Measurements from ENCODE around the gene C1orf159.

Gene C1orf159

DNA sequence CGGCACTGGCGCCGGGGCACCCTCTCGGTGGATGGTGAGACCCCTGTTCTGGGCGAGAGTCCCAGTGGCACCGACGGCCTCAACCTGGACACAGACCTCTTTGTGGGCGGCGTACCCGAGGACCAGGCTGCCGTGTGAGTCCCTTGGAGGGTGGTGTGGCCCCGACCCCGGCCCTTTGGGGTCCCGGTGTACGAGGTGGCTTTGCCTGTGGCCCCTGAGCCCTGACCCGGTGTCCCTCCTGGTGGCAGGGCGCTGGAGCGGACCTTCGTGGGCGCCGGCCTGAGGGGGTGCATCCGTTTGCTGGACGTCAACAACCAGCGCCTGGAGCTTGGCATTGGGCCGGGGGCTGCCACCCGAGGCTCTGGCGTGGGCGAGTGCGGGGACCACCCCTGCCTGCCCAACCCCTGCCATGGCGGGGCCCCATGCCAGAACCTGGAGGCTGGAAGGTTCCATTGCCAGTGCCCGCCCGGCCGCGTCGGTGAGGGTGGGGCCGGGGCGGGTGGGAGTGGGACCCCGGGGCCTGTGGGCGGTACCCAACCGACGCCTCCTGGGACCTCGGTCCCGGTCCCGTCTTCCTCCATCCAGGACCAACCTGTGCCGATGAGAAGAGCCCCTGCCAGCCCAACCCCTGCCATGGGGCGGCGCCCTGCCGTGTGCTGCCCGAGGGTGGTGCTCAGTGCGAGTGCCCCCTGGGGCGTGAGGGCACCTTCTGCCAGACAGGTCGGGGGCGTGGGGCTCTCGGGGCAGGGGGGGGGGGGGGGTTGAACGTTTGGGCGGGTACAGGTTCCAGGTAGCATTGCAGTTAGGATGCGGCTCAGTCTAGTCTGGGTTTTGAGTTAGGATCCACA is 66.3 kb downstream of the C1orf159 start:
- no peak for DNase-seq

DNA sequence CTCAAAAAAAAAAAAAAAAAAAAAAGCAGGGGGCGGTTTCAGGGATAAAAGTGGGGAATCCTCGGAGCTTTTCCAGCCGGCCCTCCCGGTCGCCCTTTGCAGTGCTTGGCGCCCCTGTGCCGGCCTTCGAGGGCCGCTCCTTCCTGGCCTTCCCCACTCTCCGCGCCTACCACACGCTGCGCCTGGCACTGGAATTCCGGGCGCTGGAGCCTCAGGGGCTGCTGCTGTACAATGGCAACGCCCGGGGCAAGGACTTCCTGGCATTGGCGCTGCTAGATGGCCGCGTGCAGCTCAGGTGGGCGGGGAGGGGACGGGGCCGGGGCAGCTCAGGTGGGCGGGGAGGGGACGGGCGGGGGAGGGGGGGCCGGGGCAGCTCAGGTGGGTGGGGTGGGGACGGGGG is 67.1 kb downstream of the C1orf159 start:
- no peak for DNase-seq

DNA sequence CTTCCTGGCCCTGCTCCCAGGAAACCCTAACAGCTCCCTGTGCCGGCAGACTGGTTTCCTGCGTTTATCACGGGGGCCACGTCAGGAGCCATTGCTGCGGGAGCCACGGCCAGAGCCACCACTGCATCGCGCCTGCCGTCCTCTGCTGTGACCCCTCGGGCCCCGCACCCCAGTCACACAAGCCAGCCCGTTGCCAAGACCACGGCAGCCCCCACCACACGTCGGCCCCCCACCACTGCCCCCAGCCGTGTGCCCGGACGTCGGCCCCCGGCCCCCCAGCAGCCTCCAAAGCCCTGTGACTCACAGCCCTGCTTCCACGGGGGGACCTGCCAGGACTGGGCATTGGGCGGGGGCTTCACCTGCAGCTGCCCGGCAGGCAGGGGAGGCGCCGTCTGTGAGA is 67.9 kb downstream of the C1orf159 start:
- DNase-seq = no peak

DNA sequence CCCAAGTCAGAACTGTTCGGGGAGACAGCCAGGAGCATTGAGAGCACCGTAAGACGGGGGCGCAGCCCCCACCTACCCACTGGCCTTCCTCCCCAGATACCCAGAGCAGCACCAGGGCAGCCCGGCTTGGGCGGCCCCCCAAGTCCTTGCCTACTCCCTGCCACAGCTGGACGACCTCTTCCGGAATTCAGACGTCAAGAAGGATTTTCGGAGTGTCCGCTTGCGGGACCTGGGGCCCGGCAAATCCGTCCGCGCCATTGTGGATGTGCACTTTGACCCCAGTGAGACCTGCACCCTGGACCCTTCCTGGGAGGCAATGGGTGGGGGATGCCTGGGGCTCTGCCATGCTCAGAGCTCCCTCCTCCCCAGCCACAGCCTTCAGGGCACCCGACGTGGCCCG is 68.5 kb downstream of the C1orf159 start:
- DNase-seq = no peak

DNA sequence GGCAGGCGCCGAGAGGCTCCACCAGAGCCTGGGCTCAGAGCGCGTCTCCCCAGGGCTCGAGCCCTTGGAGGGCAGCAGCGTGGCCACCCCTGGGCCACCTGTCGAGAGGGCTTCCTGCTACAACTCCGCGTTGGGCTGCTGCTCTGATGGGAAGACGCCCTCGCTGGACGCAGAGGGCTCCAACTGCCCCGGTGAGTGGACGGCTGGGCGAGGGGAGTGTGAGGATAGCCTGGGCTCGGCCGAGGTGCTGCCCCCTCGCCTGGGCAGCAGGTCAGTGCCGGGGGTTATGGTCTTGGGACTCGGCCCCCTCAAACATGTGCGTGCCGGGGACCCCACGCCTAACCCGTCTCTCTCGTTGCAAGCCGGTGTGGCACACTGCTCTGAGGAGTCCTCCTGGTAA is 69.1 kb downstream of the C1orf159 start:
- DNase-seq = no peak

DNA sequence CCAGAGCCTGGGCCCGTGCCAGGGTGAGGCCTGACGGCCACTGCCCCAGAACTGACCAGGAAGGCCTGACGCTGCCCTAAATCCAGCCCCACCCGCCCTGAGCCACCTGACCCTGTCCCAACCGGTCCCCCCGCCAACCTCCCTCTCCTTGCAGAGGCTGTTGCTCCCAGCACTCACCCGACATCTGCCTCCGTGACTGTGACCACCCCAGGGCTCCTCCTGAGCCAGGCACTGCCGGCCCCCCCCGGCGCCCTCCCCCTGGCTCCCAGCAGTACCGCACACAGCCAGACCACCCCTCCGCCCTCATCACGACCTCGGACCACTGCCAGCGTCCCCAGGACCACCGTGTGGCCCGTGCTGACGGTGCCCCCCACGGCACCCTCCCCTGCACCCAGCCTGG is 69.6 kb downstream of the C1orf159 start:
- no peak for DNase-seq

DNA sequence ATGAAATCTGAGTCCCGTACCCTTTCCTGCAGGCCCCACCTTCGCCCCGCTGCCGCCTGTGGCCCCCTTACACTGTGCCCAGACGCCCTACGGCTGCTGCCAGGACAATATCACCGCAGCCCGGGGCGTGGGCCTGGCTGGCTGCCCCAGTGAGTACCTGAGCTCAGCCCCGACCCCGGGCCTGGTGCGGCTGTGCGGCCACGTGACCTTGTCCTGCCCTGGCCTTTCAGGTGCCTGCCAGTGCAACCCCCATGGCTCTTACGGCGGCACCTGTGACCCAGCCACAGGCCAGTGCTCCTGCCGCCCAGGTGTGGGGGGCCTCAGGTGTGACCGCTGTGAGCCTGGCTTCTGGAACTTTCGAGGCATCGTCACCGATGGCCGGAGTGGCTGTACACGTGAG is 70.8 kb downstream of the C1orf159 start:
- DNase-seq = no peak

DNA sequence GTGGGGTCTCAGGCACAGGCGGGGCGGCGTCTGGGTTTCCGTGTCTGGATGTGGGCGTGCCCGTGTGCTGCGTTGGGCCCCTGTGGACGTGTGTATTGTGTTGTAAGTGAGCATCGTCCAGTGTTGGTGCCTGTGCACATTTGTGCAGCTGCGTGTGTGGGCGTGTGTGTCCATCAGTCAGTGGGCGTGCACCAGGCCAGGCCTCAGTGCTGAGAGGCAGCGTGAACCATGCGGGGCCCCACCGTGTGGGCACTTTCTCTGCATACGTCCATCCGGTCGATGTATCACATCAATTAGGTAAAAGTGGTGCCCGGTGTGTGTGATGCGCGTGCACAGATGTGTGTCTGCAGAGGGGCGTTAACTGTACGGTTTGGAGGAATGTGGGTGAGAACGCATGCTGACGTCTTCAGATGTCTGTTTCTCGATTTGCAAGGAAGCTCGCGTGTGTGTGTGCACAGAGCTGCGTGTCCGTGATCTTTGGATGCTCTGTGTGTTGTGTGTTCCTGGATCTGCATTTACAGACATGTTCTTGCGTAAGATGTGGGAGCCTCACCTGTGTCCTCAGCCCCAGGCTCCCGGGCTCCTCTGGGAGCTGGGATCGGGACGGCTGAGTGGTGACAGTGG is 71.3 kb downstream of the C1orf159 start:
- DNase-seq = no peak

DNA sequence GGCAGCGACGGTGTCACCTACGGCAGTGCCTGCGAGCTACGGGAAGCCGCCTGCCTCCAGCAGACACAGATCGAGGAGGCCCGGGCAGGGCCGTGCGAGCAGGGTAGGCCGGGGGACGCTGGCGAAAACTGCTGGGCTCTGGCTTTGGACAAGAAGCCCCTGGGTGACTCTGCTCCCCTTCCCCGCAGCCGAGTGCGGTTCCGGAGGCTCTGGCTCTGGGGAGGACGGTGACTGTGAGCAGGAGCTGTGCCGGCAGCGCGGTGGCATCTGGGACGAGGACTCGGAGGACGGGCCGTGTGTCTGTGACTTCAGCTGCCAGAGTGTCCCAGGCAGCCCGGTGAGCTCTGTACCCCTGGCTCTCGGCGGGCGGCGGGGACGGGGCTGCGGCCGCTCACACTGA is 72.0 kb downstream of the C1orf159 start:
- no peak for DNase-seq

DNA sequence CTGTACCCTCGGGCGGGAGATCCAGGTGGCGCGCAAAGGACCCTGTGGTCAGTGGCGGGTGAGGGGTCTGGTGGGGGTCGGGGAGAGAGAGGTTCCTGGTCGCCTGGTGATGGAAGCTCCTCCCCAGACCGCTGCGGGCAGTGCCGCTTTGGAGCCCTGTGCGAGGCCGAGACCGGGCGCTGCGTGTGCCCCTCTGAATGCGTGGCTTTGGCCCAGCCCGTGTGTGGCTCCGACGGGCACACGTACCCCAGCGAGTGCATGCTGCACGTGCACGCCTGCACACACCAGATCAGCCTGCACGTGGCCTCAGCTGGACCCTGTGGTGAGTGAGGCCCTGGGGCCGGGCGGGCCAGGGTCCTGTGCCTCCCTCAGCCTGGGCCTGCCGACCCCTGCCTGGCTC is 72.5 kb downstream of the C1orf159 start:
- DNase-seq = no peak

DNA sequence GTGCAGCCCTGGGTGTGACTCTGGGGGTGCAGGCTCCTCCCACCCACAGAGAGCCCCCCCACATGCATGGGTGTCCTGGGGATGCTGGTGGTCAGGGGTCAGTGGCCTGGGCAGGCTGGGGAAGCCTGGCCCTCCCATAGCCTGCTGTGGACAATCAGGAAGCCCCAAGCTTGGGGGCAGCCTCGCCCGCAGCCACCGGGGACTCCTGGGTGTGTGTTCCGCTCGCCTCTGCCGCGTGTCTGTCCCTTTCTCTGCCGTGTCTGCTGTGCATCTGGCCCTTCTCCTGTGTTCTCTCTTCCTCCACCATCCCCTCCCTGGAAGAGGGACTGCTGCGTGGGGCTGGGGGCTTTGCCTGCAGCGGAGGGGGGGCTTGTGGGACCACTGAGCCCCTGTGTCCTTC is 73.1 kb downstream of the C1orf159 start:
- DNase-seq = no peak

DNA sequence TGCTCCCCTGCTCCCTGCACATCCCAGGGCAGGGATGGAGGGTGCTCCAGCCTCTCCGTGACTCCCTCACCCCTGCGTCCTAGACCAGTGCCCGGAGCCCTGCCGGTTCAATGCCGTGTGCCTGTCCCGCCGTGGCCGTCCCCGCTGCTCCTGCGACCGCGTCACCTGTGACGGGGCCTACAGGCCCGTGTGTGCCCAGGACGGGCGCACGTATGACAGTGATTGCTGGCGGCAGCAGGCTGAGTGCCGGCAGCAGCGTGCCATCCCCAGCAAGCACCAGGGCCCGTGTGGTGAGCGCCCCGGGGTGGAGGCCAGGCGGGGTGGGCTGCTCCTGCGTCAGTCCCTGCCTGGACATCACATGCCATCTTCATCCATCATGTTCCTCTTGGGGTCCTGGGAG is 74.0 kb downstream of the C1orf159 start:
- no peak for DNase-seq

DNA sequence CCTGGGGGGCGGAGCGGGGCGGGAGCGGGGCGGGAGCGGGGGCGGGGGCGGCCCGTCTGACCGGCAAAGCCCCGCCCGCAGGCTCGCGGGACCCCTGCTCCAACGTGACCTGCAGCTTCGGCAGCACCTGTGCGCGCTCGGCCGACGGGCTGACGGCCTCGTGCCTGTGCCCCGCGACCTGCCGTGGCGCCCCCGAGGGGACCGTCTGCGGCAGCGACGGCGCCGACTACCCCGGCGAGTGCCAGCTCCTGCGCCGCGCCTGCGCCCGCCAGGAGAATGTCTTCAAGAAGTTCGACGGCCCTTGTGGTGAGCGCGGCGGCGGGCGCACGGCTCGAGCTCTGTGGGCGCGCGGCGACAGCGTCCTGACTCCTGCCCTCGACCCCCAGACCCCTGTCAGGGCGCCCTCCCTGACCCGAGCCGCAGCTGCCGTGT is 74.8 kb downstream of the C1orf159 start:
- DNase-seq = no peak

DNA sequence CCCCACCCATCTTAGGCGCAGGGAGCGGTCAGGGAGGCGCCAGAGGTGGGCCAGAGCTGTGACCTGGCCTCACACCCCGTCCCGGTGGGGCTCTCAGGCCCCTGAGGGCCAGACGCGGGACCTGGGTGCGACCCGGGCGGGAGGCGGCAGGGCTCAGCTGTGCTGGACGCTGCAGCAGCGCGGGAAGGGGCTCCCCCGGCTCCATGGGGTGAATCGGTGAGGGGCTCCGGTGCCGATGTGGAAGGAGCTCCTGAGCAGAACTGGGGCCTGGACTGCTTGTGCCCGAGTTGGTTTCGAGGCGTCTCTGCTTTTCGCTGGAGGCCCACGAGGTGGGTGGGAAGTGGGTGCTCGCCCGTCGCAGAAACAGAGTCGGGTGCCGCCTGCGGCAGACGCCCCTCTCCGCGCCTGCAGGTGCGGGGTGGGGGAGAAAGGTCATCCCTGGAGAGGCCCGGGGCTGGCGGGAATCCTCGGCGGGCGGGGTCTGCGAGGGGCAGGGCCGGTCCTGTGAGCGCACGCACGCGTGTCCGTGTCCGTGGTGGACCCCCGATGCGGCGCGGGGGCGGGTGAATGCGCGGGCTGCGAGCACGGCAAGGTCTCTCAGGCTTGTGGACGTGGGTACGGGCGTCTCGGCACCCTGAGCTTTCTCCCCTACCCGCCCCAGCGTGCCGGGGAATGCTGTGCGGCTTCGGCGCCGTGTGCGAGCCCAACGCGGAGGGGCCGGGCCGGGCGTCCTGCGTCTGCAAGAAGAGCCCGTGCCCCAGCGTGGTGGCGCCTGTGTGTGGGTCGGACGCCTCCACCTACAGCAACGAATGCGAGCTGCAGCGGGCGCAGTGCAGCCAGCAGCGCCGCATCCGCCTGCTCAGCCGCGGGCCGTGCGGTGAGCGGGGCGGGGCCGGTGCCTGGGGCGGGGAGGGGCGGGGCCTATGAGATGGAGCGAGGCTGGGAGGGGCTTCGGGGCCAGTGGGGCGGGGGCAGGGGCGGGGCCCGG is 75.6 kb downstream of the C1orf159 start:
- DNase-seq = peak; percentile 90

DNA sequence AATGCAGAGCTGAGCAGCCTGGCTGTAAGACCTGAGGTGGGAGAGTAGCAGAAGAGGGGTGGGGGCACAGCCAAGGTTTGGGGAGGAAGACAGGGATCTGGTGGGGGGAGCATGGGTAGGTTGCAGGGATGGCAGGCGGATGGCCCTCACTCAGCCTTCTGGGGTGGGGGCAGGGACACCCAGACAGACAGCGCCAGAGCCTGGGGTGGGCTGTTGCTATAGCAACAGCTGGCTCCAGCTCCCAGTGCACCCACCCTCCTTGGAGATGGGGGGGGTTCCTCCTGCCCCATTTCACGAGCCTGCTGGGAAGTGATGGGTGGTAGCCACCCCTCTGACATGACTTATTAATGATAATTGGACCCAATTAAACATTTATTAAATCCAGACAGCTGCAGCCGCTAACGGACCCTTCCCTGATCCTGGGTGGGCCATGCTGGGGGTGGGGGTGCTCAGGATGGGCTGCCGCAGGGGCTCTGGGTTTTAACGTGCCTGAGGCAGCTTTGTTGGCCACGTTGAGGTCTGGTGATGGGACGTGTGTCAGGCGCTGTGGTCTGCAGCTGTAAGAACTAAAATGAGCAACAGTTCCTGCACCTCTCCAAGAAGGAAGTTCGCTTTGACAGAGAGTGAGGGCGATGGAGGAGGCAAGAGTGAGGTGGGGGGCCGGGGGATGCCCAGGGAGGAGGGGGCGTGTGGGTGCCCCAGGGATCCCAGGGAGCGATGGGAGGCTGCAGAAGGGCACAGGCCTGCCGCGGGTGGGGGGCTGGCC is 76.6 kb downstream of the C1orf159 start:
- DNase-seq = peak; percentile 75

DNA sequence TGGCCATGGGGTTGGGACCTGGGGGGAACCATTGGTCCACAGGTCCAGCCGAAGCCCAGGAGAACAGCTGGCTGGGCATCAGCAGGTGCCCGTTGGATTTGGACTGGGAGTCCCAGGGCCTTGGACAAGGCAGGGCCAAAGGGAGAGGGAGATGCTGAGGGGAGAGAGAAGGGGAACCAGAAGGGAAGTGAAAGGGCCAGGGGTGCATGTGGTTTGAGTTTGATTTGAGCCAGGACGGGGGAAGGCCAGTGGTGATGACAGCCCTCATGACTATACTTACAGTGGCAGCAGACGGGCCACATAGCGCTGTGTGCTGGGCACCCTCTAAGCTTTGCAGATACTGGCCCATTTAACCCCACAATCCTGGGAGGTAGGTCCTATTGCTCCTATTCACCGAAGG is 77.2 kb downstream of the C1orf159 start:
- DNase-seq = no peak

DNA sequence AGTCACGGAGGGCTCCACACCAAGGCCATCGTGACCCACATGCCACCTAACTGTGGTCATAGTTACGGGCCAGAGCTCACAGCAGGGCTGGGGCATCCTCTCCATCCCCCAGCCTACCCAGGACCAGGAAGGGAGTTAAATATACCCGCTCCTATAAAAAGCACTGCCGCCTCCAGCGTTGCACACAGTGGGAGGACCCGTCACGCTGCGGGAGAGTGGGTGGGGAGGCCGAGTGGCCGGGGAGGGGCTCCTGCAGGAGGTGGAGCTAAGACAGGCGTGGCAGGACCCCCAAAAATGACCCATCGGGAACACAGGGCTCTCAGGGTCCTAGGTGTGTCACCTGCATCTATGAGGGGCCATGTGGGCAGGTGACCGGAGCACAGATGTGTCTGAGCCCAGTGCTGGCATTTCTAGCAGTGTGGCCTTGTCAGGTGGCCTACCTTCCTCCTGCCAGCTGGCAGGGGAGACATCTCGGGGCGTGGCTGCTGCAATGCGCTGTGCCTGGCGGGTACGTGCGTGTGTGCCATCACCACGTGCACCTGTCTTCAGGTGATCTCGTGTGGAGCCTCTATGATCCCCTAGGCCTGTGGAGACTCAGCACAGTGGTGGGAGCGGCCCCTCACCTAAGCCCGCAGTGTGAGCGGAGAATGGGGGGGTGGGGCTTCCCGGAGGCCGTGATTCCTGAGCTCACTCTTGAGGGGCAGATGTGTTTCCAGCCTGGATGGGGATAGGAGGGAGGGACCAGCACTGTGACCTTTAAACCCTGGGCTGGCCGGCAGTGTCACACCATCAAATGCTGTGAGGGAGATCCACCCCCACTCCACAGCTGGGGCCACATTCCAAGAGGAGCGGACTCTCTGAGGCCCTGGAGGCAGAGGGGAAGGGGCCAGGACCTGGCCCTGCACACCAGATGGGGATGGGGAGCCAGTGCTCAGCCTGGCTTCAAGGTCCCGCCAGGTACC is 78.2 kb downstream of the C1orf159 start:
- DNase-seq = no peak

DNA sequence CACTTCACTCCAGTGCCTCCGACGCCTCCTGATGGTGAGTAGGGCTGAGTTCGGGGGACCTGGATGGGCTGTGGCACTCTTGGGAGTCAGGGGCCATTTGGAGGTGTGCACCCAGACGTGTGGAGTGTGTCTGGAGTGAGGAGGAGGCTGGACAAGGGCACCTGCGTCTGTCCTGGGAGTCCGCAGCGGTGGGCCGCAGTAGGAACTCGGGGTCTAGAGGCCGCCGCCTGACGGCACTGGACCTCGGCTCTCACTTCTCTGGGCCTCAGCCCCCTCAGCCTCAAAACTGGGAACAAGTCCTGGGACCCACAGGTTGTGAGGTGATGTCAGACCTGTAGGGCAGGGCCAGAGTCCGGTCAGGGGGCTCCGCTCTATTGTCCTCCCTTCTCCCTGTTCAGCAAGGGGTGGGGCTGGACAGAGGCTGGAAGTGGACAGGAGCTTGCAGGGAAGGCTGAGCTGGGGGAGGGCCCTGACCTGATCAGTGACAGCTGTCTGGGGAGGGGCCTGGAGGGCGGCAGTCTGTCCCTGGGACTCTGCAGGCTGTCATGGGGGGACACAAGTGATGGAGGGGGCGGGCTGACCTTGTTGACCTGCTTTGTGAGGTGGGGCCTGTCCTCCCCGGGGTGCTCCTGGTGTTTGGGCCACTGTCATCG is 80.5 kb downstream of the C1orf159 start:
- DNase-seq = no peak

DNA sequence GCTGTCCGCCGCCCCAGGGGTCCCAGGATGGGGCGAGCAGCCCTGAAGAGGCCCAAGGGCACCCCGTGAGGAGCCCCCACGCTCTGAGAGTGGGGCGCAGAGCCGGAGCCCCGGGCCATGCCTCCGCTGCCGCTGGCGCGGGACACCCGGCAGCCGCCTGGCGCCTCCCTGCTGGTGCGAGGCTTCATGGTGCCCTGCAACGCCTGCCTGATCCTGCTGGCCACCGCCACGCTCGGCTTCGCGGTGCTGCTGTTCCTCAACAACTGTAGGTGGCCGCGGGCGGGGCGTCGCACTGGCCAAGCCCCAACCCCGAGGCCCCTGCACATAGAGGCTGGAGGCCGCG is 81.5 kb downstream of the C1orf159 start:
- no peak for DNase-seq

DNA sequence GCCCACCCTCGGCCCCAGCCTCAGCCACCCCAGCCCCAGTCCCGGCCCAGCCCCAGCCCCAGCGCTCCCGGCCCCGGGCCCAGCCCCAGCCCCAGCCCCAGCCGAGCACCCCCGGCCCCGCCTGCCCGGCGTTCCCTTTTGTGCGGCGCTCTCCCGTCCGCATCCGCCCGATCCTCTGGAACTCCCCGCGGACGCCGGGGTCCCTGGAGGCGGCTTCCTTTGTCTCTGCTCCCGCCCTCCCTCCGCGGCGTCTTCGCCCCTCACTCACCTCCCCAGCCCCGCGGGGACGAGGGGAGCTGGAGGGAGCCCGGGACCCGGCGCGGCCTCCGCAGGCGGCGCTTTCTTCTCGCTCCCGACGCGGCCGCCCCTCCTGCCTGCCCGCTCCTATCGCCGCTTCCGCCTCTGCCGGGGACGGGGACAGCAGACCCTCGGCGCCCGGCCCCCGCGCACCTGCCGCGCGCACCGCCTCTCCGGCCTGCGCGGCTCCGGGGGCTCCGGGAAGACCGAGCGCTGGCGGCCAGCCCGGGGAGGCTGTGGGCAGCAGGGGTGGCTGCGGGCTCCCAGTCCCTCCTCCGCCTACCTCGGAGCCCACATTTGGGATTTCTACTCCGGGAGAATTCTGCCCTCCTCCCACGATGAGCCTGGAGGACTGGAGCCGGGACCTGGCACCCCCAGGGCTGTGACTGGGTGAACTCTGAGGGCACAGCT is 82.0 kb downstream of the C1orf159 start:
- DNase-seq = no peak
